ENCODE data around the gene MORN1.

The MORN1 gene

GRCh38 chr1:2283371-2283990 is 107.9 kb downstream of the MORN1 start:
- no peak overlapping the region for H3K4me3 Mint-ChIP-seq
- no peaks in the 10 kb centered on the region for H3K9me3 Mint-ChIP-seq
- DNase-seq (ENCODE audit: low spot score in 2 of 2), result no peak
- peaks cover 11% of the 10 kb centered on the region for H3K4me1 Mint-ChIP-seq
- no peak overlapping the region for H3K27ac Mint-ChIP-seq
- peaks cover 3% of the 10 kb centered on the region for H3K36me3 Mint-ChIP-seq
- no peak for ATAC-seq (ENCODE audit: low read depth)
- H3K27me3 Mint-ChIP-seq, result no peaks in the 10 kb centered on the region

GRCh38 chr1:2282556-2283270 is 108.6 kb downstream of the MORN1 start:
- peaks cover 3% of the 10 kb centered on the region for H3K36me3 Mint-ChIP-seq
- H3K27me3 Mint-ChIP-seq, result no peaks in the 10 kb centered on the region
- H3K4me1 Mint-ChIP-seq, result peaks cover 9% of the 10 kb centered on the region
- no peak overlapping the region for H3K27ac Mint-ChIP-seq
- H3K9me3 Mint-ChIP-seq, result no peaks in the 10 kb centered on the region
- H3K4me3 Mint-ChIP-seq, result no peak overlapping the region
- no peak for ATAC-seq (ENCODE audit: low read depth)
- DNase-seq (ENCODE audit: low spot score in 2 of 2), result no peak

- Mint-ChIP-seq H3K27me3 (no peaks in the 10 kb centered on the region), H3K27ac (no peak overlapping the region), H3K36me3 (no peaks in the 10 kb centered on the region), H3K4me3 (no peak overlapping the region), H3K4me1 (peaks cover 18% of the 10 kb centered on the region), H3K9me3 (no peaks in the 10 kb centered on the region)
- DNase-seq (ENCODE audit: low spot score in 2 of 2), result no peak
- ATAC-seq (ENCODE audit: low read depth), result no peak
Observed at GRCh38 chr1:2279817-2280216, 111.5 kb downstream of the MORN1 start.

- ATAC-seq (ENCODE audit: low read depth), result no peak
- no peak overlapping the region for H3K4me3 Mint-ChIP-seq
- no peaks in the 10 kb centered on the region for H3K27me3 Mint-ChIP-seq
- H3K36me3 Mint-ChIP-seq, result no peaks in the 10 kb centered on the region
- no peak overlapping the region for H3K27ac Mint-ChIP-seq
- peaks cover 18% of the 10 kb centered on the region for H3K4me1 Mint-ChIP-seq
- H3K9me3 Mint-ChIP-seq, result no peaks in the 10 kb centered on the region
- DNase-seq (ENCODE audit: low spot score in 2 of 2), result no peak
Observed at GRCh38 chr1:2279210-2279639, 112.1 kb downstream of the MORN1 start.

GRCh38 chr1:2278591-2279209 is 112.7 kb downstream of the MORN1 start:
- Mint-ChIP-seq H3K4me1 (peaks cover 18% of the 10 kb centered on the region), H3K9me3 (no peaks in the 10 kb centered on the region)

GRCh38 chr1:2277741-2278488 is 113.4 kb downstream of the MORN1 start:
- H3K9me3 Mint-ChIP-seq, result no peaks in the 10 kb centered on the region
- DNase-seq (ENCODE audit: low spot score in 2 of 2) (no peak), ATAC-seq (ENCODE audit: low read depth) (no peak)
- no peak overlapping the region for H3K4me3 Mint-ChIP-seq
- H3K27ac Mint-ChIP-seq, result no peak overlapping the region
- H3K27me3 Mint-ChIP-seq, result no peaks in the 10 kb centered on the region
- H3K4me1 Mint-ChIP-seq, result peaks cover 23% of the 10 kb centered on the region
- no peaks in the 10 kb centered on the region for H3K36me3 Mint-ChIP-seq

More at GRCh38 chr1:2278591-2279209, 112.7 kb downstream of the MORN1 start:
- DNase-seq (ENCODE audit: low spot score in 2 of 2), result no peak
- H3K27me3 Mint-ChIP-seq, result no peaks in the 10 kb centered on the region
- H3K27ac Mint-ChIP-seq, result no peak overlapping the region
- no peaks in the 10 kb centered on the region for H3K36me3 Mint-ChIP-seq
- no peak overlapping the region for H3K4me3 Mint-ChIP-seq
- no peak for ATAC-seq (ENCODE audit: low read depth)

GRCh38 chr1:2276803-2277580 is 114.4 kb downstream of the MORN1 start:
- ATAC-seq (ENCODE audit: low read depth) (no peak), DNase-seq (ENCODE audit: low spot score in 2 of 2) (no peak)
- H3K27ac Mint-ChIP-seq, result no peak overlapping the region
- H3K9me3 Mint-ChIP-seq, result no peaks in the 10 kb centered on the region
- no peaks in the 10 kb centered on the region for H3K36me3 Mint-ChIP-seq
- H3K4me1 Mint-ChIP-seq, result peaks cover 25% of the 10 kb centered on the region
- H3K4me3 Mint-ChIP-seq, result no peak overlapping the region
- no peaks in the 10 kb centered on the region for H3K27me3 Mint-ChIP-seq

GRCh38 chr1:2275796-2276536 is 115.4 kb downstream of the MORN1 start:
- H3K36me3 Mint-ChIP-seq, result no peaks in the 10 kb centered on the region
- H3K27ac Mint-ChIP-seq, result peak overlapping the region; percentile 17
- DNase-seq (ENCODE audit: low spot score in 2 of 2), result no peak
- peak overlapping the region; percentile 3 for H3K4me3 Mint-ChIP-seq
- H3K9me3 Mint-ChIP-seq, result no peaks in the 10 kb centered on the region
- ATAC-seq (ENCODE audit: low read depth), result peak; percentile 48
- H3K4me1 Mint-ChIP-seq, result peaks cover 26% of the 10 kb centered on the region
- H3K27me3 Mint-ChIP-seq, result no peaks in the 10 kb centered on the region

- ATAC-seq (ENCODE audit: low read depth), result peak; percentile 62
- H3K4me1 Mint-ChIP-seq, result peaks cover 26% of the 10 kb centered on the region
- DNase-seq (ENCODE audit: low spot score in 2 of 2), result no peak
- H3K27me3 Mint-ChIP-seq, result no peaks in the 10 kb centered on the region
- peak overlapping the region; percentile 32 for H3K4me3 Mint-ChIP-seq
- H3K9me3 Mint-ChIP-seq, result no peaks in the 10 kb centered on the region
- H3K27ac Mint-ChIP-seq, result peak overlapping the region; percentile 20
- H3K36me3 Mint-ChIP-seq, result no peaks in the 10 kb centered on the region
Observed at GRCh38 chr1:2274929-2275475, 116.4 kb downstream of the MORN1 start.

- DNase-seq (ENCODE audit: low spot score in 2 of 2), result no peak
- no peak overlapping the region for H3K4me3 Mint-ChIP-seq
- ATAC-seq (ENCODE audit: low read depth), result no peak
- H3K4me1 Mint-ChIP-seq, result peaks cover 23% of the 10 kb centered on the region
- no peak overlapping the region for H3K27ac Mint-ChIP-seq
- no peaks in the 10 kb centered on the region for H3K36me3 Mint-ChIP-seq
- no peaks in the 10 kb centered on the region for H3K27me3 Mint-ChIP-seq
- no peaks in the 10 kb centered on the region for H3K9me3 Mint-ChIP-seq
Observed at GRCh38 chr1:2274231-2274928, 117.0 kb downstream of the MORN1 start.

GRCh38 chr1:2273401-2274090 is 117.8 kb downstream of the MORN1 start:
- H3K27me3 Mint-ChIP-seq, result no peaks in the 10 kb centered on the region
- H3K36me3 Mint-ChIP-seq, result peaks cover 4% of the 10 kb centered on the region
- H3K4me3 Mint-ChIP-seq, result no peak overlapping the region

More at GRCh38 chr1:2273401-2274090, 117.8 kb downstream of the MORN1 start:
- Mint-ChIP-seq H3K27ac (no peak overlapping the region), H3K9me3 (no peaks in the 10 kb centered on the region), H3K4me1 (peaks cover 25% of the 10 kb centered on the region)
- DNase-seq (ENCODE audit: low spot score in 2 of 2), result no peak
- no peak for ATAC-seq (ENCODE audit: low read depth)

Data from memory B cell (primary cell).